ENCODE measurements around the gene MARVELD2. TPM values are rescaled to one million over a fixed set of nuclear protein-coding genes. Genes with fewer than 3 reads are reported as not detected.

The MARVELD2 gene
- total and polyA plus RNA-seq, 2 of the 13 experiments (the other 11 are each of a cell fraction or from before 2014, with no cell fraction given) = 11.1 to 15.4 TPM

GRCh38 chr5:69492391-69492922, 77.5 kb downstream of the MARVELD2 start, which contains the start of gene OCLN (continued):
- no peak for TF ChIP-seq SNRNP70 (IDR thresholded peaks at IDR 0.05; ENCODE audit: low read depth, low read length)
- TF ChIP-seq MED1 (CRISPR knock-in tag; IDR thresholded peaks at IDR 0.05) = peak; percentile 21; the same call in 1 of the 2 replicates
- TF ChIP-seq ZBTB7B (CRISPR knock-in tag; IDR thresholded peaks at IDR 0.05) = peak; percentile 54
- TF ChIP-seq ZNF713 (CRISPR knock-in tag; IDR thresholded peaks at IDR 0.05) = no peak
- TF ChIP-seq SMC3 (IDR thresholded peaks at IDR 0.05; ENCODE audit: low read length) = no peak; the same call in 1 of the 2 replicates
- peak; percentile 51; the same call in 1 of the 2 replicates for TF ChIP-seq MEF2D (CRISPR knock-in tag; IDR thresholded peaks at IDR 0.05)
- TF ChIP-seq SUZ12 (IDR thresholded peaks at IDR 0.05; ENCODE audit: low read depth, low read length) = no peak
- TF ChIP-seq FOXC1 (CRISPR knock-in tag; IDR thresholded peaks at IDR 0.05; ENCODE audit: borderline replicate concordance) = peak; percentile 94
- TF ChIP-seq NCOA2 (CRISPR knock-in tag; IDR thresholded peaks at IDR 0.05) = peak; percentile 51
- TF ChIP-seq ZNF121 (CRISPR knock-in tag; IDR thresholded peaks at IDR 0.05) = peak; percentile 90
- peak; percentile 72 for TF ChIP-seq HNRNPLL (IDR thresholded peaks at IDR 0.05; ENCODE audit: low read depth, low read length, poor library complexity, severe bottlenecking)
- TF ChIP-seq GZF1 (CRISPR knock-in tag; IDR thresholded peaks at IDR 0.05) = no peak
- peak; percentile 85 for TF ChIP-seq PHF8 (CRISPR knock-in tag; IDR thresholded peaks at IDR 0.05)
- TF ChIP-seq RNF2 (conservative IDR thresholded peaks at IDR 0.05; ENCODE audit: low read depth) = 0 out of 2 replicates have a peak, but pooled peaks have one; percentile 31
- no peak for TF ChIP-seq DPF2 (CRISPR knock-in tag; IDR thresholded peaks at IDR 0.05; ENCODE audit: borderline replicate concordance, low read depth)
- TF ChIP-seq ZNF3 (CRISPR knock-in tag; IDR thresholded peaks at IDR 0.05) = no peak
- no peak for TF ChIP-seq ZNF503 (CRISPR knock-in tag; IDR thresholded peaks at IDR 0.05)
- no peak for TF ChIP-seq HMG20A (CRISPR knock-in tag; IDR thresholded peaks at IDR 0.05; ENCODE audit: borderline replicate concordance)
- peak; percentile 98 for TF ChIP-seq ZNF572 (CRISPR knock-in tag; IDR thresholded peaks at IDR 0.05)
- TF ChIP-seq NR2C2 (CRISPR knock-in tag; IDR thresholded peaks at IDR 0.05; ENCODE audit: borderline replicate concordance) = peak; percentile 56; the same call in 1 of the 2 replicates
- TF ChIP-seq ZNF790 (CRISPR knock-in tag; IDR thresholded peaks at IDR 0.05; ENCODE audit: borderline replicate concordance) = no peak
- TF ChIP-seq ESRRA (CRISPR knock-in tag; IDR thresholded peaks at IDR 0.05; ENCODE audit: low read depth) = peak; percentile 40; the same call in 1 of the 2 replicates
- TF ChIP-seq NAIF1 (CRISPR knock-in tag; IDR thresholded peaks at IDR 0.05; ENCODE audit: borderline replicate concordance) = no peak
- peak; percentile 69 for TF ChIP-seq TEAD3 (CRISPR knock-in tag; optimal IDR thresholded peaks at IDR 0.05; ENCODE audit: borderline replicate concordance)
- peak; percentile 81; the same call in 1 of the 2 replicates for TF ChIP-seq POGZ (CRISPR knock-in tag; IDR thresholded peaks at IDR 0.05)
- TF ChIP-seq JUN (CRISPR knock-in tag; IDR thresholded peaks at IDR 0.05) = 0 out of 2 replicates have a peak, but pooled peaks have one; percentile 35
- TF ChIP-seq MEIS1 (CRISPR knock-in tag; IDR thresholded peaks at IDR 0.05; ENCODE audit: borderline replicate concordance) = peak; percentile 66; the same call in 1 of the 2 replicates
- TF ChIP-seq FOXJ3 (CRISPR knock-in tag; IDR thresholded peaks at IDR 0.05; ENCODE audit: borderline replicate concordance) = no peak
- 0 out of 2 replicates have a peak, but pooled peaks have one; percentile 18 for TF ChIP-seq ZHX1 (CRISPR knock-in tag; IDR thresholded peaks at IDR 0.05; ENCODE audit: low read depth)

Measured in HepG2 (cell line).